HG03354 (cell line): ENCODE data around the gene APPL2.
"Not testable (repeated sequence)": the region's sequence is repeated elsewhere in the genome, so short reads cannot be mapped to it uniquely, and the experiment has no call there.

Source experiments
- ATAC-seq: cut with Tn5 transposase; IDR thresholded peaks from one replicate; pipeline ENCODE4 v1.9.1; 2021; ENCODE audit warnings: mild to moderate bottlenecking; ENCODE audit not compliant: unreplicated experiment, poor library complexity, severe bottlenecking

APPL2 gene

GRCh38 chr12:105257321-105257728 is 21.4 kb upstream of the APPL2 start:
- no peak for ATAC-seq

- no peak for ATAC-seq
Measured at GRCh38 chr12:105256921-105257320, 20.9 kb upstream of the APPL2 start.

GRCh38 chr12:105256431-105256830 is 20.5 kb upstream of the APPL2 start:
- ATAC-seq = not testable (repeated sequence)

- ATAC-seq = no peak
Measured at GRCh38 chr12:105256011-105256410, 20.0 kb upstream of the APPL2 start.

- no peak for ATAC-seq
Measured at GRCh38 chr12:105253866-105254513, 18.0 kb upstream of the APPL2 start.

GRCh38 chr12:105252901-105253300 is 16.9 kb upstream of the APPL2 start:
- ATAC-seq = no peak

- not testable (repeated sequence) for ATAC-seq
Measured at GRCh38 chr12:105245776-105246427, 9.9 kb upstream of the APPL2 start.

- no peak for ATAC-seq
Measured at GRCh38 chr12:105245291-105245690, 9.3 kb upstream of the APPL2 start.

- no peak for ATAC-seq
Measured at GRCh38 chr12:105240228-105240627, 4.3 kb upstream of the APPL2 start.

GRCh38 chr12:105239304-105239703 is 3.3 kb upstream of the APPL2 start:
- no peak for ATAC-seq

- ATAC-seq = no peak
Measured at GRCh38 chr12:105237666-105238065, 1.7 kb upstream of the APPL2 start.

GRCh38 chr12:105235281-105235731 is 668 bp downstream of the APPL2 start:
- peak; percentile 9 for ATAC-seq

GRCh38 chr12:105234197-105234596 is 1.8 kb downstream of the APPL2 start:
- ATAC-seq = no peak

GRCh38 chr12:105233041-105233905 is 2.7 kb downstream of the APPL2 start:
- ATAC-seq = no peak

GRCh38 chr12:105231396-105231795 is 4.6 kb downstream of the APPL2 start:
- no peak for ATAC-seq

- no peak for ATAC-seq
Measured at GRCh38 chr12:105229371-105229770, 6.6 kb downstream of the APPL2 start.

GRCh38 chr12:105228966-105229365 is 7.0 kb downstream of the APPL2 start:
- ATAC-seq = no peak

- ATAC-seq = no peak
Measured at GRCh38 chr12:105228494-105228893, 7.5 kb downstream of the APPL2 start.

GRCh38 chr12:105227879-105228278 is 8.1 kb downstream of the APPL2 start:
- no peak for ATAC-seq

- peak; percentile 76 for ATAC-seq
Measured at GRCh38 chr12:105226219-105226618, 9.8 kb downstream of the APPL2 start.
